AG08395 (cell line): ENCODE measurements around the gene DGKD.

ENCODE experiments used
- DNase-seq: peaks from one replicate; pipeline ENCODE4 v3.0.0; 2012; ENCODE audit warnings: mixed read lengths, low spot score

Gene DGKD

GRCh38 chr2:233429175-233429897 is 75.0 kb downstream of the DGKD start:
- no peak for DNase-seq

- DNase-seq = no peak
Observed at GRCh38 chr2:233430081-233430480, 75.8 kb downstream of the DGKD start.

GRCh38 chr2:233430651-233431050 is 76.4 kb downstream of the DGKD start:
- DNase-seq = no peak

GRCh38 chr2:233433029-233433428 is 78.7 kb downstream of the DGKD start:
- no peak for DNase-seq

- no peak for DNase-seq
Observed at GRCh38 chr2:233433794-233434193, 79.5 kb downstream of the DGKD start.

GRCh38 chr2:233434666-233435330 is 80.5 kb downstream of the DGKD start:
- DNase-seq = no peak

GRCh38 chr2:233435436-233436190 is 81.3 kb downstream of the DGKD start:
- DNase-seq = no peak

- no peak for DNase-seq
Observed at GRCh38 chr2:233436191-233436581, 81.9 kb downstream of the DGKD start.

- DNase-seq = no peak
Observed at GRCh38 chr2:233436691-233437438, 82.6 kb downstream of the DGKD start.

GRCh38 chr2:233437439-233437955 is 83.2 kb downstream of the DGKD start:
- no peak for DNase-seq

- no peak for DNase-seq
Observed at GRCh38 chr2:233438573-233439147, 84.4 kb downstream of the DGKD start.

- DNase-seq = no peak
Observed at GRCh38 chr2:233439191-233439590, 84.9 kb downstream of the DGKD start.

GRCh38 chr2:233440314-233440713 is 86.0 kb downstream of the DGKD start:
- DNase-seq = no peak

- DNase-seq = no peak
Observed at GRCh38 chr2:233440714-233441113, 86.4 kb downstream of the DGKD start.

GRCh38 chr2:233441161-233442027 is 87.1 kb downstream of the DGKD start:
- no peak for DNase-seq

GRCh38 chr2:233442028-233442310 is 87.7 kb downstream of the DGKD start:
- DNase-seq = no peak

GRCh38 chr2:233443511-233444183 is 89.4 kb downstream of the DGKD start:
- DNase-seq = peak; percentile 92

- no peak for DNase-seq
Observed at GRCh38 chr2:233444501-233444900, 90.2 kb downstream of the DGKD start.

- DNase-seq = no peak
Observed at GRCh38 chr2:233445152-233445830, 91.0 kb downstream of the DGKD start.

- no peak for DNase-seq
Observed at GRCh38 chr2:233446121-233446520, 91.8 kb downstream of the DGKD start.
